HG03565 (cell line): ENCODE data around the gene MAGI1.
"Not testable (repeated sequence)": the region's sequence is repeated elsewhere in the genome, so short reads cannot be mapped to it uniquely, and the experiment has no call there.

ENCODE experiments used
- ATAC-seq: cut with Tn5 transposase; IDR thresholded peaks from one replicate; pipeline ENCODE4 v1.9.1; 2021; ENCODE audit warnings: mild to moderate bottlenecking, moderate library complexity; ENCODE audit not compliant: unreplicated experiment

Gene MAGI1

GRCh38 chr3:65642883-65643282, 395.8 kb downstream of the MAGI1 start:
- ATAC-seq = no peak

GRCh38 chr3:65641777-65642176, 396.9 kb downstream of the MAGI1 start:
- ATAC-seq = no peak

- ATAC-seq = no peak
Observed at GRCh38 chr3:65641045-65641444, 397.7 kb downstream of the MAGI1 start.

GRCh38 chr3:65639444-65639843, 399.3 kb downstream of the MAGI1 start:
- ATAC-seq = no peak

- ATAC-seq = no peak
Observed at GRCh38 chr3:65638301-65638700, 400.4 kb downstream of the MAGI1 start.

GRCh38 chr3:65636326-65636725, 402.4 kb downstream of the MAGI1 start:
- ATAC-seq = no peak

- ATAC-seq = no peak
Observed at GRCh38 chr3:65635657-65636056, 403.1 kb downstream of the MAGI1 start.

- no peak for ATAC-seq
Observed at GRCh38 chr3:65633018-65633638, 405.6 kb downstream of the MAGI1 start.

GRCh38 chr3:65632414-65632813, 406.3 kb downstream of the MAGI1 start:
- no peak for ATAC-seq

- ATAC-seq = no peak
Observed at GRCh38 chr3:65628978-65629377, 409.7 kb downstream of the MAGI1 start.

- ATAC-seq = no peak
Observed at GRCh38 chr3:65627062-65627461, 411.7 kb downstream of the MAGI1 start.

GRCh38 chr3:65625305-65625704, 413.4 kb downstream of the MAGI1 start:
- ATAC-seq = no peak

GRCh38 chr3:65623362-65623761, 415.4 kb downstream of the MAGI1 start:
- ATAC-seq = no peak

- no peak for ATAC-seq
Observed at GRCh38 chr3:65619888-65620287, 418.8 kb downstream of the MAGI1 start.

GRCh38 chr3:65619451-65619881, 419.3 kb downstream of the MAGI1 start:
- no peak for ATAC-seq

- ATAC-seq = no peak
Observed at GRCh38 chr3:65618599-65618998, 420.1 kb downstream of the MAGI1 start.

GRCh38 chr3:65617787-65618186, 420.9 kb downstream of the MAGI1 start:
- ATAC-seq = no peak

- ATAC-seq = no peak
Observed at GRCh38 chr3:65617209-65617608, 421.5 kb downstream of the MAGI1 start.

GRCh38 chr3:65616563-65616962, 422.2 kb downstream of the MAGI1 start:
- no peak for ATAC-seq

GRCh38 chr3:65615329-65615728, 423.4 kb downstream of the MAGI1 start:
- no peak for ATAC-seq

GRCh38 chr3:65614585-65614984, 424.1 kb downstream of the MAGI1 start:
- no peak for ATAC-seq

- ATAC-seq = not testable (repeated sequence)
Observed at GRCh38 chr3:65607965-65608460, 430.7 kb downstream of the MAGI1 start.

- ATAC-seq = no peak
Observed at GRCh38 chr3:65607101-65607500, 431.6 kb downstream of the MAGI1 start.
